HTERT RPE-1 (cell line): Measurements from ENCODE around the gene VDR.

ENCODE experiments used
- in situ Hi-C: fragments of 300-500 bp; cut with MboI; formaldehyde crosslinking; loops from 4 replicates; pipeline ENCODE4 v1.14.3; 2020; ENCODE audit warnings: low sequenced_read_pairs

VDR gene

GRCh38 chr12:47800582-47800981 lies 104.2 kb downstream of the VDR start:
- in situ Hi-C loops = no loop called here

- in situ Hi-C loops = no loop called here
Observed at GRCh38 chr12:47799357-47799955, 105.3 kb downstream of the VDR start.

GRCh38 chr12:47798382-47798948 lies 106.3 kb downstream of the VDR start:
- in situ Hi-C loops = no loop called here

GRCh38 chr12:47797441-47797840 lies 107.4 kb downstream of the VDR start:
- in situ Hi-C loops = no loop called here

GRCh38 chr12:47795814-47796411 lies 108.9 kb downstream of the VDR start:
- in situ Hi-C loops = no loop called here

- in situ Hi-C loops = no loop called here
Observed at GRCh38 chr12:47795121-47795813, 109.5 kb downstream of the VDR start.

GRCh38 chr12:47794679-47795078 lies 110.1 kb downstream of the VDR start:
- in situ Hi-C loops = no loop called here

- in situ Hi-C loops = no loop called here
Observed at GRCh38 chr12:47793015-47793681, 111.6 kb downstream of the VDR start.

- in situ Hi-C loops = no loop called here
Observed at GRCh38 chr12:47791874-47792273, 112.9 kb downstream of the VDR start.
